Measurements from ENCODE around the gene PCDHGA1.

PCDHGA1 gene

DNA sequence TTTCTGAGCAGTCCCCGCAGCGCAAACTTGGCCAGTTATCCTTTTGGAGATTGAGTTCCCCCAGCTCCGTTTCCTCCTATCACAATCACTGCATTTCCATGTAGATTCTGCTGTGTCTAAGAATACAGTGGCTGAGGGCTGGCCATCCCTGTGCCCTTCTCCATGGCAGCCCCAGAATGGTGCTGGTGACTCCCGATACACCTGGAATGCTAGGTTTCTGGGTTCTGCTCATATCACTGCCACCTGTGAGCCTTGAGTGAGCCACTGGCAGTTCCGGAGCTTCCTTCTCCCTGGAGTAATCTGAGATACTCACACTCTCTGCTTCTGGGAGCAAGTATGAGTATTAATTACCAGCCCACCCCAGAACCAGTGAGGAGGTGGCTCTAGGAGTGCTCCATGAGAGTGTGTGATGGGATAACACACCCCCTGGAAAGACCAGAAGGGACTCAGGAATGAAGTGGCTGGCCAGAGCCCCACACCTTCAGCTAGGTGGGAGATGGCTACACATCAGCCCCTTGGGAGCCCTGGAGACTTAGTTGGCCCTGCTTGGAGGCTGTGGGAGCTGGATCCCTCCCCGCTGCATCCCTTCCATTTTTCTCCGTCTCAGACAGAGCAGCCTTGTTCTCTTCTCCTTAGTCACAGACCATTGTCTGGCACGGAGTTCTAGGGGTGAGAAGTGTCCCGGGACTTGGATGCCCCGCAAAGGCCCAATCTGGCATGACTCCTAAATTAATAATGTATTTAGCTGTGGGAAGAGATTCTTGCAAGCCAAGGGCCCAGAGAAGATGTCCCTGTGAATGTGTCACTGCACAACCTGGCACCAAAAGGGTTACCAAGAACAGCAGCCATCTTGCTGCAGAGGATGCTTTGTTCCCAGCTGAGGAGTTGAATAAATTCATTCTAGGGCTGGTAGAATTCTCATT, 163.4 kb downstream of the PCDHGA1 start:
- ATAC-seq: no peak
- Mint-ChIP-seq H3K4me1 (peaks cover 30% of the 10 kb centered on the region), H3K9me3 (no peaks in the 10 kb centered on the region), H3K36me3 (no peaks in the 10 kb centered on the region), H3K27ac (no peak overlapping the region), H3K4me3 (no peak overlapping the region)
- no peak for DNase-seq (ENCODE audit: low spot score in 2 of 2)

DNA sequence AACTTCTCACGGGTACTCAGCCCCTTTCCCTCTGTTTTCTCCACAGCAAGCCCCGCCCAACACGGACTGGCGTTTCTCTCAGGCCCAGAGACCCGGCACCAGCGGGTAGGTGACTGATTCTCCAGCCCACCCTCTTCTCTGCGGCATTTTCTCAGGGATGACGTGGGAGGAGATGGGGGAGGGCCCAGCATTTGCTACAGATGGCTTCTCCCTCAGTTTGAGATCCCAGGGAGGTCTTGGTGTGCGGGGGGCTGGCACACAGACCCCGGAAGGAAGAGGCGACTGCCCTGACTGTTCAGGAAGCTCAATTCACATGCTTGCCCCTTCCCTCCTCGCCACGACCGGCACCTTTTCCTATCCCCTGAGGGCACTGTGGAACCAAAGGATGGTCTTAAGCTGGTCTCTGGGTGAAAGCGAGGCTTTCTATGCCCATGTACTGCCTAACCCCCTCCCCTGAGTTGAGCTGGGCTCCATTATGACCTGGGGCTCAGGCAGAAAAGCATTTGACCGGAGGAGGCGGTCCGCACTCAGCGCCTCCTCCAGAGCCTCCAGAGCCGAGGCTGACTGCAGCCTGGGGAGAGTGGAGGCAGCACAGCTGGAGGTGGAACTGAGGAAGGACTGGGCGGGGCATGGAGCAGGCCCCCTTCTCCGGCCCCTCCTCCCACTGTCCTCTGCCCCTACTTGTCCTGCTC, 164.6 kb downstream of the PCDHGA1 start:
- ATAC-seq (peak; percentile 46), DNase-seq (ENCODE audit: low spot score in 2 of 2) (no peak)
- Mint-ChIP-seq H3K4me1 (peaks cover 30% of the 10 kb centered on the region), H3K27ac (no peak overlapping the region), H3K4me3 (peak overlapping the region; percentile 31), H3K9me3 (no peaks in the 10 kb centered on the region), H3K36me3 (no peaks in the 10 kb centered on the region)

DNA sequence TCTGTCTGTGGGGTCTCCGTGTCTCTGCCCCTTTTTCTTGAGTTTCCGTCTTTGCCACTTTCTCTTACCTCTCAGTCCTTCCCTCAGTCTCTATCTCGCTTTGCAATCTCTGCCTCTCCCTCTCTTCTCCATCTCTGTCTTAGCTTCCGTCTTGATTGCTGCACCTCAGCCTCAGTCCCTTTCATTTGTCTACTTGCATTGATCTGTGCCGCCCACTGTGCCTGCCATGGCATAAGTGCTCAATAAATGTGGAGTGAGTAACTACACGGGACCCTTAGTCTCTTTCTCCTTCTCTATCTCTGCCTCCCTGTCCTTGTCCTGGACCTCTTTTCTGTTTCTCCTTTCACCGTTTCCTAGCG, 165.1 kb downstream of the PCDHGA1 start:
- H3K27ac Mint-ChIP-seq: no peak overlapping the region
- ATAC-seq (no peak), DNase-seq (ENCODE audit: low spot score in 2 of 2) (no peak)
- peak overlapping the region; percentile 31 for H3K4me3 Mint-ChIP-seq
- no peaks in the 10 kb centered on the region for H3K36me3 Mint-ChIP-seq
- peaks cover 30% of the 10 kb centered on the region for H3K4me1 Mint-ChIP-seq
- no peaks in the 10 kb centered on the region for H3K9me3 Mint-ChIP-seq

DNA sequence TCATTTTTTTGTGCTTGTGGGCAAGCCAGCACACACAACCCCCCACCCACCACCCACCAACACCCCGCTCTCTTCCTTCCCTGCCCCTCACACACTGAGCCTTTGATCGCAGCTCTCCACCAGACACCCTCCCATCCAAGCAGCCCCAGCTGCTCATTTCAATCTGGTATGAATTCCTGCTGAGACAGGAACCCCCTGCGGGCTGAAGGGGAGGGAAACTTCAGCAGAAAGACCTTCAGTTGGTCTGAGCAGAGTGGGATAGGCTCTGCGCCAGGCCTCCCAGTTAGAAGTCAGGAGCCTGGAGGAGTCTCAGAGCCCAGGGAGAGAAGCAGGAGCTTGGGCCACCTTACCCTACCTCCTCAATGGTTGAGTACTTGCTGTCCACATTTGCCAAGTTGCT, 165.7 kb downstream of the PCDHGA1 start:
- no peak overlapping the region for H3K4me3 Mint-ChIP-seq
- H3K27ac Mint-ChIP-seq: no peak overlapping the region
- H3K4me1 Mint-ChIP-seq: peaks cover 27% of the 10 kb centered on the region
- no peak for DNase-seq (ENCODE audit: low spot score in 2 of 2)
- no peak for ATAC-seq
- no peaks in the 10 kb centered on the region for H3K9me3 Mint-ChIP-seq
- no peaks in the 10 kb centered on the region for H3K36me3 Mint-ChIP-seq

- ATAC-seq: no peak
- no peaks in the 10 kb centered on the region for H3K4me1 Mint-ChIP-seq
- no peak overlapping the region for H3K4me3 Mint-ChIP-seq
Observed at GRCh38 chr5:141501761-141502160, 171.4 kb downstream of the PCDHGA1 start.

GRCh38 chr5:141503681-141504080, 173.4 kb downstream of the PCDHGA1 start:
- Mint-ChIP-seq H3K27ac (no peak overlapping the region), H3K4me3 (no peak overlapping the region), H3K4me1 (peaks cover 5% of the 10 kb centered on the region), H3K36me3 (no peaks in the 10 kb centered on the region), H3K9me3 (no peaks in the 10 kb centered on the region)
- ATAC-seq: no peak
- no peak for DNase-seq (ENCODE audit: low spot score in 2 of 2)

More at GRCh38 chr5:141501761-141502160, 171.4 kb downstream of the PCDHGA1 start:
- Mint-ChIP-seq H3K9me3 (no peaks in the 10 kb centered on the region), H3K27ac (no peak overlapping the region), H3K36me3 (no peaks in the 10 kb centered on the region)
- no peak for DNase-seq (ENCODE audit: low spot score in 2 of 2)

- Mint-ChIP-seq H3K36me3 (peaks cover 3% of the 10 kb centered on the region), H3K27ac (no peak overlapping the region), H3K9me3 (no peaks in the 10 kb centered on the region), H3K4me3 (no peak overlapping the region), H3K4me1 (peaks cover 9% of the 10 kb centered on the region)
- DNase-seq (ENCODE audit: low spot score in 2 of 2) (no peak), ATAC-seq (no peak)
Observed at GRCh38 chr5:141504216-141504615, 173.9 kb downstream of the PCDHGA1 start.

- ATAC-seq: no peak
- no peak for DNase-seq (ENCODE audit: low spot score in 2 of 2)
- H3K4me1 Mint-ChIP-seq: peaks cover 17% of the 10 kb centered on the region
- peak overlapping the region; percentile 15 for H3K27ac Mint-ChIP-seq
- peaks cover 7% of the 10 kb centered on the region for H3K36me3 Mint-ChIP-seq
- H3K4me3 Mint-ChIP-seq: no peak overlapping the region
- no peaks in the 10 kb centered on the region for H3K9me3 Mint-ChIP-seq
Observed at GRCh38 chr5:141506381-141507155, 176.3 kb downstream of the PCDHGA1 start.

DNA sequence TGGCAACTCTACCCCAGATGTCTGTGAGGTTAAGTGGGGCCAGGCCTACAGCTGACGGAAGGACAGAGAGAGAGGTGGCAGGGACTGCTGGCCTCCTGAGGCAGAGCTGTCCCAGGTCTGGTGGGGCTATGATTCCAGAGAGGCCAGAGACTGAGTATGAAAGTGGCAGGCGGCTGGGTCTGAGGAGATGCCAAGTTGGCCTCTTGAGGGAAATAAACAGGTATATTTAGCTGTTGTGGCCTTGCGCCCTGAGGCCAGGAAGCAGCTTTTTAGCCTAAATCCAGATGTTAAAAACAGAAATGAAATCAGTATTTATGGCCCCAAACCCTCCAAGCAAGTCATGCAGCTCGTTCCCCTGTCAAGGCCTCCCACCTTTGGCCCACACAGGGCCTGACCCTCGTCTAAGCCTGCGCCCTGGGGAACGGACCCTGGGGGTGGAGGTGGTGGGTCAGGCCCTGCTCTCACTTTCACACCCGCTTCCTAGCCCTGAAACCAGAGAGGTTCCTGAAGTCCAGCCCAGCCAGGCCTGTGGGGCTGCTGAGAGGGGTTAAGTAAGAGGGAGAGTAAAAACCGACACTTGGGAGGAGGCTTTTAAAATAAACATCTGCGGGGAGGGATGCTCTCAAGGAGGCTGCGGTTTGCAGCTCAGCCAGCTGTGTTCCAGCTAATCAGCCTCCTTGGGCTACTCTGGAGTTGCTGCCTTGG, 177.2 kb downstream of the PCDHGA1 start:
- Mint-ChIP-seq H3K9me3 (no peaks in the 10 kb centered on the region), H3K27ac (peak overlapping the region; percentile 15), H3K4me1 (peaks cover 21% of the 10 kb centered on the region), H3K4me3 (no peak overlapping the region), H3K36me3 (peaks cover 7% of the 10 kb centered on the region)
- DNase-seq (ENCODE audit: low spot score in 2 of 2) (no peak), ATAC-seq (no peak)

GRCh38 chr5:141508440-141508797, 178.1 kb downstream of the PCDHGA1 start:
- H3K36me3 Mint-ChIP-seq: peaks cover 7% of the 10 kb centered on the region
- ATAC-seq: no peak
- peak overlapping the region; percentile 20 for H3K27ac Mint-ChIP-seq
- no peak overlapping the region for H3K4me3 Mint-ChIP-seq
- DNase-seq (ENCODE audit: low spot score in 2 of 2): no peak
- peaks cover 30% of the 10 kb centered on the region for H3K4me1 Mint-ChIP-seq
- H3K9me3 Mint-ChIP-seq: no peaks in the 10 kb centered on the region

DNA sequence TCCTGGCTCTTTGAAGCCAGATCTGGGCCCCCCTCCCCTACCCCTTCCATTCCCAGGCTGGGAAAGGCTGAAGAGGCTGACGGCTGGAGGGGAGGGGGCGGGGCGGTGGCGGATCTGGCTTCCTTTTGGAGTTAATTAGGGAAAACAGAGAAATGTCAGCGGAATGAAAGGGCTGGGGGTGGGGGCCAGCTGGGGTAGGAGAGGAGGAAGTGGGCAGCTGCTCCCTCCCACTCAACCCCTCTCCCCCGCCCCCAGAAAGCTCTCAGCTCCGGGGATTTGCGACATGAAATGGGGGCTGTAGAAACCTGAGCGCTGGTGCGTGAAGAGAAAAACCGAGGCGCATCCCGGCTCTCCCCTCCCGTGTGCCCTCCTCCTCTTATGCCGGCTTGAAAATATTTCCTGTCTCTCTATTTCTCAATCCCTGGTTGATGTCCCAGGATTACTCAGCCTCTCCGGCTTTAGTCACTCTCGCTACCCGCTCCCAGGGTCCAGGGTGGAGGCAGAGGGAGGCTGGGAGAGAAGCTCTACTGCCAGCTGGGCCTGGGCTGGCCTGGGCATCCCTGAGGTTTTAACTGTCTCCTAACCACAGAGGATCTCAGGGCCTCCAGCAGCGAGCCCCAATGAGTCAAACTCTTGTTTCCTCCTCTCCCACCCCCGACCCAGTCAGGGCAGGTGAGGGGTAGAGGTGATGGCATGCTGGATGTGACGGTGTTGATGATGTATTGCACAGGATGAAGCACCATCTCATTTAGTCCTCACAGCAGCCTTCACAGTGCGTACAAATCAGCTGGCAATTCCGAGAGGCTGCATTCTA, 178.7 kb downstream of the PCDHGA1 start:
- Mint-ChIP-seq H3K4me3 (peak overlapping the region; percentile 33), H3K27ac (peak overlapping the region; percentile 67), H3K9me3 (no peaks in the 10 kb centered on the region), H3K36me3 (peaks cover 7% of the 10 kb centered on the region), H3K4me1 (peaks cover 36% of the 10 kb centered on the region)
- ATAC-seq: peak; percentile 29
- DNase-seq (ENCODE audit: low spot score in 2 of 2): no peak

DNA sequence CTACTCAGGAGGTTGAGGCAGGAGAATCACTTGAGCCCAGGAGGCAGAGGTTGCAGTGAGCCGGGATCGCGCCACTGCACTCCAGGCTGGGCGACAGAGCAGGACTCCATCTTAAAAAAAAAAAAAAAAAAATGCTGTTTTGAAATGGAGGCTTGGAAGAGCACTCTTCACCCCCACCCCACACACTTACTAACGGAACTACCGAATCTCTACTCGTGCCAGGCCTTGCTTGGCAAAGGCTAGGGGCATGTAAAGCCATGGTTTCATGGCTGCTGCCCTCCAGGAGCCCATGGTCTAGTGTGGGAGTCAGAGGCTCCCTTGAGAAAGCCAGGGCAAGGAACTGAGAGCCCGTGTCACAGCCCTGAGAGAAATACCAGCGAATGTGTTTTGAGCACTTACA, 179.8 kb downstream of the PCDHGA1 start:
- Mint-ChIP-seq H3K4me3 (no peak overlapping the region), H3K9me3 (no peaks in the 10 kb centered on the region), H3K4me1 (peaks cover 47% of the 10 kb centered on the region), H3K27ac (peak overlapping the region; percentile 23), H3K36me3 (peaks cover 7% of the 10 kb centered on the region)
- DNase-seq (ENCODE audit: low spot score in 2 of 2): no peak
- no peak for ATAC-seq

DNA sequence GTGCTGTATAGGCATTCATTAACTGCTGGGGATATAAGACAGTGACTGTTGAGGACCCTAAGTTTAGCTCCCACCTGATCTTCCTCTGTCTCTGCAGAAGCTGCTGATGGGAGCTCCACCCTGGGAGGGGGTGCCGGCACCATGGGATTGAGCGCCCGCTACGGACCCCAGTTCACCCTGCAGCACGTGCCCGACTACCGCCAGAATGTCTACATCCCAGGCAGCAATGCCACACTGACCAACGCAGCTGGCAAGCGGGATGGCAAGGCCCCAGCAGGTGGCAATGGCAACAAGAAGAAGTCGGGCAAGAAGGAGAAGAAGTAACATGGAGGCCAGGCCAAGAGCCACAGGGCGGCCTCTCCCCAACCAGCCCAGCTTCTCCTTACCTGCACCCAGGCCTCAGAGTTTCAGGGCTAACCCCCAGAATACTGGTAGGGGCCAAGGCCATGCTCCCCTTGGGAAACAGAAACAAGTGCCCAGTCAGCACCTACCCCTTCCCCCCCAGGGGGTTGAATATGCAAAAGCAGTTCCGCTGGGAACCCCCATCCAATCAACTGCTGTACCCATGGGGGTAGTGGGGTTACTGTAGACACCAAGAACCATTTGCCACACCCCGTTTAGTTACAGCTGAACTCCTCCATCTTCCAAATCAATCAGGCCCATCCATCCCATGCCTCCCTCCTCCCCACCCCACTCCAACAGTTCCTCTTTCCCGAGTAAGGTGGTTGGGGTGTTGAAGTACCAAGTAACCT, 180.7 kb downstream of the PCDHGA1 start:
- H3K36me3 Mint-ChIP-seq: peaks cover 7% of the 10 kb centered on the region
- no peak overlapping the region for H3K4me3 Mint-ChIP-seq
- H3K27ac Mint-ChIP-seq: no peak overlapping the region
- no peak for DNase-seq (ENCODE audit: low spot score in 2 of 2)
- no peaks in the 10 kb centered on the region for H3K9me3 Mint-ChIP-seq
- no peak for ATAC-seq
- peaks cover 54% of the 10 kb centered on the region for H3K4me1 Mint-ChIP-seq
